Natural killer cell (primary cell): ENCODE results near the gene MRFAP1L1. TPM values are rescaled to one million over a fixed set of nuclear protein-coding genes. Genes with fewer than 3 reads are reported as not detected.

Experiments used
- ATAC-seq, 3 donors: fragments of 150-1000 bp in 2 of 3; fragments of 200-7000 bp in 1 of 3; cut with Tn5 transposase; 1 replicate in 1 of 3; 2 replicates in 2 of 3; pipeline ENCODE4 v1.10.0; 2021; ENCODE audit warnings: mild to moderate bottlenecking in 2 of 3, moderate library complexity in 2 of 3
- DNase-seq, 2 donors: peaks; one replicate each; pipeline versions ENCODE4 v3.0.0 to v3.0.0-alpha.2; 2013 to 2021; ENCODE audit warnings: mixed read lengths in 1 of 2
- H3K27ac ChIP-seq: one replicate; pipeline ENCODE4 v1.5.1; 2013; ENCODE audit warnings: mild to moderate bottlenecking, low read length
- H3K27me3 ChIP-seq: one replicate; pipeline ENCODE4 v1.6.1; 2013; ENCODE audit warnings: low read length; ENCODE audit not compliant: control insufficient read depth, insufficient read depth
- H3K36me3 ChIP-seq: one replicate; pipeline ENCODE4 v1.6.1; 2013; ENCODE audit warnings: low read length; ENCODE audit not compliant: control insufficient read depth, insufficient read depth
- H3K4me1 ChIP-seq: one replicate; pipeline ENCODE4 v1.6.1; 2013; ENCODE audit warnings: low read length; ENCODE audit not compliant: control insufficient read depth, insufficient read depth
- H3K4me3 ChIP-seq: one replicate; pipeline ENCODE4 v1.5.1; 2013; ENCODE audit warnings: low read length
- H3K9me3 ChIP-seq: one replicate; pipeline ENCODE4 v1.6.1; 2013; ENCODE audit warnings: low read length; ENCODE audit not compliant: control insufficient read depth, insufficient read depth
- H3K27ac Mint-ChIP-seq, 2 donors: one replicate each; pipeline ENCODE4 v1.8.0; 2022; ENCODE audit warnings: mild to moderate bottlenecking in 2 of 2, mixed read lengths in 2 of 2, moderate library complexity in 1 of 2
- H3K27me3 Mint-ChIP-seq, 2 donors: one replicate each; pipeline ENCODE4 v1.8.0; 2022; ENCODE audit warnings: low read depth in 2 of 2, mixed read lengths in 2 of 2
- H3K36me3 Mint-ChIP-seq: one replicate; pipeline ENCODE4 v1.8.0; 2022; ENCODE audit warnings: mixed read lengths
- H3K4me1 Mint-ChIP-seq, 2 donors: one replicate each; pipeline ENCODE4 v1.8.0; 2022; ENCODE audit warnings: mixed read lengths in 2 of 2
- H3K4me3 Mint-ChIP-seq: one replicate; pipeline ENCODE4 v1.8.0; 2022; ENCODE audit warnings: mild to moderate bottlenecking, moderate library complexity, mixed read lengths
- H3K9me3 Mint-ChIP-seq, 2 donors: one replicate each; pipeline ENCODE4 v1.8.0; 2022; ENCODE audit warnings: mixed read lengths in 2 of 2
- WGBS: methylation state at CpG from one replicate; pipeline ENCODE4 v1.1.7; 2013; ENCODE audit warnings: missing lambda C conversion rate; ENCODE audit not compliant: insufficient coverage; 5-methylcytosine and 5-hydroxymethylcytosine counted together
- intact Hi-C: fragments of 100-400 bp; cut with micrococcal nuclease; formaldehyde crosslinking; loops from one replicate; pipeline ENCODE4 v1.14.2; 2022
- total RNA-seq, 4 donors: library from RNA; stranded (reverse); fragments of 120-200 nt in 1 of 4; gene quantifications; one replicate each; pipeline versions ENCODE4 v1.2.3 to v1.2.4, GENCODE V29; 2013 to 2022
- TF ChIP-seq, protein P1 (sequence below): fragments of 200-600 bp; IDR thresholded peaks from one replicate; pipeline ENCODE4 v1.8.0; 2022; ENCODE audit warnings: antibody characterized with exemption

Gene MRFAP1L1
- total RNA-seq, 3 donors from 2014 or later (not counting 1 experiment from before 2014, with no cell fraction given), result 38.4 to 60.9 (median 40.8) TPM

DNA sequence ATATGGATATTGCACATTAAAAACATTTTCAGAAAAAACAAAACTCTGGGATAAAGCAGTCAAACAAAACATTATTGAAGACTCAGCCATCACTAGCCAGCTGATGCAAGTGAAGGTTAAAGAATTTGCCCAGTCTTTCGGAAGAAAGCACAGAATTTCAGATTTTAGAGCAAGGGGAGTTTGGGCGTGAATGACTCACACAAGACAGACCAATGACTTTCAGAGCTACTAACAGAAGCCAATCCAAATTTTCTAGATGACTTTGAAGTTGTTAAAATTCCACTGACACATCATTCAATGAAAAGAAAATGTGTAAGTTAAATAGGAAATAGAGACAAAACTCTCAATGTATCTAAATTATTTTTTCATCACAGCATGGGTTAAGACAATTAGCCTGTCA lies 4.0 kb downstream of the MRFAP1L1 start:
- peaks cover 25% of the 10 kb centered on the region for H3K36me3 Mint-ChIP-seq
- H3K9me3 ChIP-seq, result no peaks in the 10 kb centered on the region
- no peak overlapping the region for H3K4me3 ChIP-seq
- peaks cover 72 to 73% of the 10 kb centered on the region in 2 donors for H3K4me1 Mint-ChIP-seq
- peaks cover 27% of the 10 kb centered on the region for H3K36me3 ChIP-seq
- no peak overlapping the region for H3K4me3 Mint-ChIP-seq
- DNase-seq (no peak), ATAC-seq (no peak)
- no peaks in the 10 kb centered on the region for H3K9me3 Mint-ChIP-seq
- no peaks in the 10 kb centered on the region for H3K27me3 ChIP-seq
- peak overlapping the region; percentile 98 to 100 for H3K27ac Mint-ChIP-seq
- whole genome bisulfite sequencing, result 91% methylated on average over 2 of the region's 2 CpGs
- intact Hi-C loops, result no loop called here
- no peak overlapping the region for H3K27ac ChIP-seq
- no peaks in the 10 kb centered on the region for H3K27me3 Mint-ChIP-seq
- TF ChIP-seq, protein P1, sequence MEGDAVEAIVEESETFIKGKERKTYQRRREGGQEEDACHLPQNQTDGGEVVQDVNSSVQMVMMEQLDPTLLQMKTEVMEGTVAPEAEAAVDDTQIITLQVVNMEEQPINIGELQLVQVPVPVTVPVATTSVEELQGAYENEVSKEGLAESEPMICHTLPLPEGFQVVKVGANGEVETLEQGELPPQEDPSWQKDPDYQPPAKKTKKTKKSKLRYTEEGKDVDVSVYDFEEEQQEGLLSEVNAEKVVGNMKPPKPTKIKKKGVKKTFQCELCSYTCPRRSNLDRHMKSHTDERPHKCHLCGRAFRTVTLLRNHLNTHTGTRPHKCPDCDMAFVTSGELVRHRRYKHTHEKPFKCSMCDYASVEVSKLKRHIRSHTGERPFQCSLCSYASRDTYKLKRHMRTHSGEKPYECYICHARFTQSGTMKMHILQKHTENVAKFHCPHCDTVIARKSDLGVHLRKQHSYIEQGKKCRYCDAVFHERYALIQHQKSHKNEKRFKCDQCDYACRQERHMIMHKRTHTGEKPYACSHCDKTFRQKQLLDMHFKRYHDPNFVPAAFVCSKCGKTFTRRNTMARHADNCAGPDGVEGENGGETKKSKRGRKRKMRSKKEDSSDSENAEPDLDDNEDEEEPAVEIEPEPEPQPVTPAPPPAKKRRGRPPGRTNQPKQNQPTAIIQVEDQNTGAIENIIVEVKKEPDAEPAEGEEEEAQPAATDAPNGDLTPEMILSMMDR, result no peak
- peaks cover 27% of the 10 kb centered on the region for H3K4me1 ChIP-seq

DNA sequence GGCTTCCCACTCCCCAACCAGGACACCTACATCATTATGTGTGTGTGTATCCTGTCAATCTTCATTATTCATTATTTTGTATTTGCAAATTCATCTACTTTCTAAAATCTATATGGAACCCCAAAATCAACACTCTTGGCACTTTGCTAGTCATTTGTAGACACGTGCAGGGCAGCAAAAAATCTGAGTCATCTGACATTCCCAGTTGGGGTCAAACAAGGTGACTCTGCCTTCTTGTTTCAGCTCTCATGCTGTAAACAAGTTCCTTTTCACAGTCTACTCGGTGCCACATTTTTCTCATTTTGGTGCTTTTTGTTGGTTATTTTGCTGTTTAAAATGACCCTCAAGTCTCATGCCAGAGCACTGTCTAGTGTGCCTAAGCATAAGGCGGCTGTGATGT lies 5.9 kb downstream of the MRFAP1L1 start:
- H3K4me1 ChIP-seq, result peaks cover 14% of the 10 kb centered on the region
- no peak overlapping the region for H3K4me3 Mint-ChIP-seq
- H3K36me3 Mint-ChIP-seq, result peaks cover 25% of the 10 kb centered on the region

DNA sequence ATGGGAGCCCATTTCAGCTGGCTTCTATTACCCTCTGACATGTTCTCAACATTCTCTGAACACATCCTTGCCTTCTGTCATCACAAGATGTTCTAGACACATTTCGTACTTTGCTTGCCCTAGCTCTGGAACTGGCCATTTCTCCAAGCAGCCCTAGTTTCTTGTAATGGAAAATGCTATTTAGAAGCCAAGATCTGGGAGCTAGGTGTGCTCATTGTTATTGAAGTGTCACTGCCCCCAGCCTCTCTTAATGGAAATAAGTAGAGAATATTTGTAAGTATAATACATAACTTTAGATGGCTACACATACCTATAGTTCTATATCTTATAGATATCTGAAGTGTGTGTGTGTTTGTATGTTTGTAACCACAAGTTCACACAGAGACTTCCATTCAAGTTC lies 6.9 kb downstream of the MRFAP1L1 start:
- H3K4me3 Mint-ChIP-seq, result no peak overlapping the region
- ATAC-seq, result no peak
- peaks cover 23% of the 10 kb centered on the region for H3K36me3 ChIP-seq
- no peaks in the 10 kb centered on the region for H3K9me3 ChIP-seq
- peaks cover 11% of the 10 kb centered on the region for H3K4me1 ChIP-seq
- no peak overlapping the region for H3K4me3 ChIP-seq
- H3K4me1 Mint-ChIP-seq, result peaks cover 56 to 57% of the 10 kb centered on the region in 2 donors
- 0% methylated on average over 1 of the region's 1 CpG for WGBS
- H3K27ac Mint-ChIP-seq, result peak overlapping the region in 1 of 2 donors; percentile 41
- intact Hi-C loops, result no loop called here
- H3K27me3 Mint-ChIP-seq, result no peaks in the 10 kb centered on the region
- H3K27me3 ChIP-seq, result no peaks in the 10 kb centered on the region
- no peak for DNase-seq
- no peak overlapping the region for H3K27ac ChIP-seq
- H3K9me3 Mint-ChIP-seq, result no peaks in the 10 kb centered on the region
- TF ChIP-seq, protein P1, result no peak
- peaks cover 18% of the 10 kb centered on the region for H3K36me3 Mint-ChIP-seq

More for the DNA sequence above, 5.9 kb downstream of the MRFAP1L1 start:
- ATAC-seq, result no peak
- H3K27me3 ChIP-seq, result no peaks in the 10 kb centered on the region
- no peak overlapping the region for H3K27ac ChIP-seq
- H3K36me3 ChIP-seq, result peaks cover 27% of the 10 kb centered on the region
- H3K4me1 Mint-ChIP-seq, result peaks cover 60 to 62% of the 10 kb centered on the region in 2 donors
- TF ChIP-seq, protein P1, result no peak
- no peak overlapping the region for H3K4me3 ChIP-seq
- peak overlapping the region; percentile 30 to 52 for H3K27ac Mint-ChIP-seq
- no peaks in the 10 kb centered on the region for H3K9me3 Mint-ChIP-seq
- intact Hi-C loops, result no loop called here
- DNase-seq, result no peak
- H3K27me3 Mint-ChIP-seq, result no peaks in the 10 kb centered on the region
- WGBS, result 84% methylated on average over 3 of the region's 3 CpGs
- no peaks in the 10 kb centered on the region for H3K9me3 ChIP-seq

DNA sequence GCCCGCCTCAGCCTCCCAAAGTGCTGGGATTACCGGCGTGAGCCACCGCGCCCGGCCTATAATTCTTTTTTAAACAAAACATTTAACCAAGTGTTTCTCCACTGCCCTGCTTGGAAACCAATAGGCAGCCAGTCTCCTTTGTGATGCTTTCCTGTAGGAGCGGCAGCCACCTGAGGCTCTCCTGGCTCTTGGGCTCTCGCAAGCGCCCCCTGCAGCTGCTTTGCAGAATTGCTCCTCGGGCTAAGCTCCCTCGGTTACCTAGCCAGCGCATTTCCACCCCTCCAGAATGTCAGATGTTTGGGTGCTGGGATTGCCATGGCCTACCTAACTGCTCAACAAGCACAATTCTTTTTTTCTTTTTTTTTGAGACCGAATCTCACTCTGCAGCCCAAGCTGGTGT lies 8.3 kb downstream of the MRFAP1L1 start:
- Mint-ChIP-seq H3K9me3 (no peaks in the 10 kb centered on the region), H3K36me3 (peaks cover 10% of the 10 kb centered on the region), H3K4me3 (no peak overlapping the region), H3K27ac (no peak overlapping the region), H3K4me1 (peaks cover 51 to 53% of the 10 kb centered on the region in 2 donors), H3K27me3 (no peaks in the 10 kb centered on the region)
- H3K4me1 ChIP-seq, result peaks cover 16% of the 10 kb centered on the region
- DNase-seq (peak; percentile 28 to 68), ATAC-seq (peak in 2 of 3 donors; percentile 52)
- no peaks in the 10 kb centered on the region for H3K9me3 ChIP-seq
- H3K4me3 ChIP-seq, result no peak overlapping the region
- intact Hi-C loops, result no loop called here
- H3K27ac ChIP-seq, result no peak overlapping the region
- H3K36me3 ChIP-seq, result peaks cover 15% of the 10 kb centered on the region
- WGBS, result 91% methylated on average over 13 of the region's 13 CpGs
- no peaks in the 10 kb centered on the region for H3K27me3 ChIP-seq
- TF ChIP-seq, protein P1, result peak; percentile 39
